Osteocyte (in vitro differentiated cells): ENCODE results near the gene ZNF426. TPM values are rescaled to one million over a fixed set of nuclear protein-coding genes. Genes with fewer than 3 reads are reported as not detected.
"Not testable (repeated sequence)": the region's sequence is repeated elsewhere in the genome, so short reads cannot be mapped to it uniquely, and the experiment has no call there.

Source experiments
- DNase-seq: peaks from one replicate; pipeline ENCODE4 v3.0.0; 2021; ENCODE audit warnings: mixed read lengths; ENCODE audit not compliant: unreplicated experiment; ENCODE audit errors: extremely low spot score
- H3K27ac Mint-ChIP-seq: one replicate; pipeline ENCODE4 v1.8.0; 2021; ENCODE audit warnings: mild to moderate bottlenecking, mixed read lengths; ENCODE audit not compliant: unreplicated experiment
- H3K27me3 Mint-ChIP-seq: one replicate; pipeline ENCODE4 v1.8.0; 2021; ENCODE audit warnings: mixed read lengths; ENCODE audit not compliant: unreplicated experiment
- H3K36me3 Mint-ChIP-seq: one replicate; pipeline ENCODE4 v1.8.0; 2021; ENCODE audit warnings: mixed read lengths; ENCODE audit not compliant: unreplicated experiment
- H3K4me1 Mint-ChIP-seq: one replicate; pipeline ENCODE4 v1.8.0; 2021; ENCODE audit warnings: mixed read lengths; ENCODE audit not compliant: unreplicated experiment
- H3K4me3 Mint-ChIP-seq: one replicate; pipeline ENCODE4 v1.8.0; 2021; ENCODE audit warnings: mild to moderate bottlenecking, moderate library complexity, mixed read lengths; ENCODE audit not compliant: unreplicated experiment
- H3K9me3 Mint-ChIP-seq: one replicate; pipeline ENCODE4 v1.8.0; 2021; ENCODE audit warnings: mixed read lengths; ENCODE audit not compliant: unreplicated experiment
- total RNA-seq: library from RNA; stranded (reverse); gene quantifications from 2 replicates; pipeline ENCODE4 v1.2.1, GENCODE V29; 2021
- TF ChIP-seq, protein P1 (sequence below): fragments of 200-600 bp; sonication (generic); IDR thresholded peaks from 2 replicates; pipeline ENCODE4 v1.5.0; 2021; ENCODE audit warnings: antibody characterized with exemption, mild to moderate bottlenecking, moderate library complexity

The ZNF426 gene
- total RNA-seq, 1 donor from 2014 or later, result 20.6 TPM

DNA sequence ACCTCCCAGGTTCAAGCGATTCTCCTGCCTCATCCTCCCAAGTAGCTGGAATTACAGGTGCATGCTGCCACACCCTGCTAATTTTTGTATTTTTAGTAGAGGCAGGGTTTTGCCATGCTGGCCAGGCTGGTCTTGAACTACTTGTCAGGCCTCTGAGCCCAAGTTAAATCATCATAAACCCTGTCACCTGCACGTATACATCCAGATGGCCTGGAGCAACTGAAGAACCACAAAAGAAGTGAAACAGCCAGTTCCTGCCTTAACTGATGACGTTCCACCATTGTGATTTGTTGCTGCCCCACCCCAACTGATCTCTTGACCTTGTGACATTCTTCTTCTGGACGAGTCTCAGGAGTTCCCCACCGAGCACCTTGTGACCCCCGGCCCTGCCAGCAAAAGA, 756 bp upstream of the ZNF426 start:
- H3K9me3 Mint-ChIP-seq, result peaks cover 29% of the 10 kb centered on the region
- peaks cover 19% of the 10 kb centered on the region for H3K4me1 Mint-ChIP-seq
- DNase-seq, H3K27me3 Mint-ChIP-seq: not testable (repeated sequence)
- H3K27ac Mint-ChIP-seq, result peak overlapping the region; percentile 100
- H3K4me3 Mint-ChIP-seq, result peak overlapping the region; percentile 96
- peaks cover 37% of the 10 kb centered on the region for H3K36me3 Mint-ChIP-seq

DNA sequence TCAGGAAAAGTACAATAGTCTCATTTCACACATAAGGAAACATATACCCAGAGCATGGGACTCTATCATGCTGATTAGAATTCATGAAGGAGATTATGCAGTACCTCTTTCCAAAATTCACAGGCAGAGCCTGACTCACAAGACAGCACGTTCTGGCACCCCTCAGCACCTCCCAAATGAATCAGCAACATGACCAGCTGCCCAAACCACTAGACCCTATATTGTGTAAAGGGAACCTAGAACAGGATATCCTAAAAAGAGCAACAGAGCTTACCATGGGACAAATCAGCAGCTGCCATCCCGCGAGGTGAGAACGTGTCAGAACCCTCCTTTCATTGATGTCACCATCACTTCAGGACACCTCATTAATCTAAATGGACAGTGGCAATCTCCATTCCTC, 2.5 kb downstream of the ZNF426 start:
- H3K36me3 Mint-ChIP-seq, result peaks cover 69% of the 10 kb centered on the region
- TF ChIP-seq, protein P1, sequence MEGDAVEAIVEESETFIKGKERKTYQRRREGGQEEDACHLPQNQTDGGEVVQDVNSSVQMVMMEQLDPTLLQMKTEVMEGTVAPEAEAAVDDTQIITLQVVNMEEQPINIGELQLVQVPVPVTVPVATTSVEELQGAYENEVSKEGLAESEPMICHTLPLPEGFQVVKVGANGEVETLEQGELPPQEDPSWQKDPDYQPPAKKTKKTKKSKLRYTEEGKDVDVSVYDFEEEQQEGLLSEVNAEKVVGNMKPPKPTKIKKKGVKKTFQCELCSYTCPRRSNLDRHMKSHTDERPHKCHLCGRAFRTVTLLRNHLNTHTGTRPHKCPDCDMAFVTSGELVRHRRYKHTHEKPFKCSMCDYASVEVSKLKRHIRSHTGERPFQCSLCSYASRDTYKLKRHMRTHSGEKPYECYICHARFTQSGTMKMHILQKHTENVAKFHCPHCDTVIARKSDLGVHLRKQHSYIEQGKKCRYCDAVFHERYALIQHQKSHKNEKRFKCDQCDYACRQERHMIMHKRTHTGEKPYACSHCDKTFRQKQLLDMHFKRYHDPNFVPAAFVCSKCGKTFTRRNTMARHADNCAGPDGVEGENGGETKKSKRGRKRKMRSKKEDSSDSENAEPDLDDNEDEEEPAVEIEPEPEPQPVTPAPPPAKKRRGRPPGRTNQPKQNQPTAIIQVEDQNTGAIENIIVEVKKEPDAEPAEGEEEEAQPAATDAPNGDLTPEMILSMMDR, result no peak
- peak overlapping the region; percentile 14 for H3K4me3 Mint-ChIP-seq
- no peak for DNase-seq
- H3K9me3 Mint-ChIP-seq, result peaks cover 45% of the 10 kb centered on the region
- no peak overlapping the region for H3K27ac Mint-ChIP-seq
- H3K27me3 Mint-ChIP-seq, result no peaks in the 10 kb centered on the region
- H3K4me1 Mint-ChIP-seq, result peaks cover 19% of the 10 kb centered on the region

DNA sequence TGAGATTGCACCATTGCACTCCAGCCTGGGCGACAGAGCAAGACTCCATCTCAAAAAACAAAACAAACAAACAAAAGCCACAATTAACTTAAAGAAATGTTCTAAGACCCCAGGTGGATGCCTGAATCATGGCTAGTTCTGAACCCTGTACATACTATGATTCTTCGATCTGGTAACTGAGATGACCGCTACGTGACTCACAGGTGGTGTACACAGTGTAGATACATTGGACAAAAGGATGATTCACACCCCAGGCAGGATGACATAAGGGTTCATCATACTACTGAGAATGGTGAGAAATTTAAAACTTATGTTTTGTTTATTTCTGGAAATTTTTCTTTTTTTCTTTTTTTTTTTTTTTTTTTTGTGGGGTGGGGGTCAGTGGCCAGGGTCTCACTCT, 6.5 kb downstream of the ZNF426 start:
- DNase-seq, result no peak
- Mint-ChIP-seq H3K4me3 (no peak overlapping the region), H3K27ac (no peak overlapping the region), H3K4me1 (no peaks in the 10 kb centered on the region), H3K9me3 (peaks cover 42% of the 10 kb centered on the region), H3K27me3 (no peaks in the 10 kb centered on the region), H3K36me3 (peaks cover 91% of the 10 kb centered on the region)
- TF ChIP-seq, protein P1, result no peak

DNA sequence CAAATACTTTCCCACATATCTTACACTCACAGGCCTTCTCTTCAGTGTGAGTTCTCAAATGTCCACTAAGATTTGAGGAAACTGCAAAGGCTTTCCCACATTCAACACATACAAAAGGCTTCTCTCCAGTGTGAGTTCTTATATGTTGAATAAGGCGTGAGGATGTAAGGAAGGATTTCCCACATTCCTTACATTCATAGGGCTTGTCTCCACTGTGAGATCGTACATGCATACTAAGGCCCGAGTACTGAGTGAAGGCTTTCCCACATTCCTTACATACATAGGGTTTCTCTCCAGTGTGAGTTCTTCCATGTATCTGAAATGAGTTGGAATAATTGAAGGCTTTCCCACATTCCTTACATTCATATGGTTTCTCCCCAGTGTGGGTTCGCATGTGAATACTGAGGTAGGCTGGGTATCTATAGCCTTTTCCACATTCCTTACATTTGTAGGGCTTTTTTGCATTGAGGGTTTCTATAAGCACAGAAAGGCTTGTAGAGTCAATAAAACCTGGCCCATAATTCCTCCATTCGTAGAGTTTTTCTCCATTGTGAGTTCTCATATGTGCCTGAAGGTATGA, 9.6 kb downstream of the ZNF426 start:
- TF ChIP-seq, protein P1, result no peak
- no peak overlapping the region for H3K4me3 Mint-ChIP-seq
- H3K27ac Mint-ChIP-seq, result no peak overlapping the region
- peaks cover 48% of the 10 kb centered on the region for H3K9me3 Mint-ChIP-seq
- H3K36me3 Mint-ChIP-seq, result peaks cover 82% of the 10 kb centered on the region
- DNase-seq, result no peak
- H3K27me3 Mint-ChIP-seq, result no peaks in the 10 kb centered on the region
- H3K4me1 Mint-ChIP-seq, result no peaks in the 10 kb centered on the region

DNA sequence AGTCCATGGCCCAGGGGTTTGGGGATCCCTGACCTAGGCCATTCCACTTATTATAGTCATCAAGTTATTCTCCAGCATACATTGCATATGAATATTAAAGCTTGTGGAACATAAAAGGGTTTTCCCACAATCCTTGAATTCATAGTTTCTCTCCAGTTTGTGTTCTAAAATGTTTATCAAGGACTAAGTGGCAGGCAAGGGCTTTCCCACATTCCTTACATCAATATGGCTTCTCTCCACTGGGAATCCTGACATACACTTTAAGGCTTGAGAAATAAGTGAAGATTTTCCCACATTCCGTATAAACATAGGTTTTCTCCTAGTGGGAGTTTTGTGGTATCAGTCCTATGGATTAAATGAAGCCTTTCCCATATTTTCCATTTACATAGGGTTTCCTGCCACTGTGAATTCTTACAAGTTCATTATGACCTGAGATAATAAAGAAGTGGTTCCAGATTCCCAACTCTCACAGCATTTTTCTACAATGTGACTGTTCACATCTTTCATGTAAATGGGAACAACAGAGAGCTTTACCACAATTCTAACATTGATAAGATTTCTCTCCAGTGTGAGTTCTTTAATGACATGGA, 14.5 kb downstream of the ZNF426 start:
- Mint-ChIP-seq H3K4me1 (no peaks in the 10 kb centered on the region), H3K9me3 (peaks cover 46% of the 10 kb centered on the region), H3K27ac (no peak overlapping the region), H3K36me3 (peaks cover 48% of the 10 kb centered on the region), H3K4me3 (no peak overlapping the region), H3K27me3 (no peaks in the 10 kb centered on the region)
- TF ChIP-seq, protein P1, result no peak
- no peak for DNase-seq
